ENCODE measurements around the gene XXYLT1.

Gene XXYLT1

DNA sequence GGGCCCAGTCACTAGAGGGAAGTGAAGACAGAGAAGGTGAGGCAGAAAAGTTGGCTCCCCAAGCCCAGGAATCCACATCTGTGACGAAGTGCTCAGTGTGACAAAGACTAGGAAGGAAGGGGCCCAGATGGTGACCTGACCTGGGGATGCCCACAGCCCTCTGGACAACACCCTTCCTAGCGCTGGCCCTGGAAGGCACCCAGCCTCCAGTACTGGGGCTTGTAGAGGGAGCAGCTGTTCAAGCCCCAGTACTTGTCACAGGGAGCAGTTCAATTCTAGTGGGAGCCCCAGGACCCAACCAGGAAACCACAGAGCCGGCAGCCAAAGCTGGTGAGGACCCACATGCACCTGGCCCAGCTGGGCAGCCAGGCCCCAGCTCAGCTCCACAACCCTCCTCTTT lies 190.8 kb downstream of the XXYLT1 start:
- H4K20me1 ChIP-seq = peaks cover 5% of the 10 kb centered on the region; the same call in 1 of the 2 replicates
- H3K27me3 ChIP-seq = no peaks in the 10 kb centered on the region
- peak overlapping the region; percentile 95 for H3K4me2 ChIP-seq
- peak overlapping the region; percentile 92 for H3K27ac ChIP-seq
- peaks cover 99% of the 10 kb centered on the region for H3K4me1 ChIP-seq
- H3K9ac ChIP-seq = peak overlapping the region; percentile 69
- no peaks in the 10 kb centered on the region for H3K36me3 ChIP-seq
- no peak for TF ChIP-seq Cebpa-rat (IDR thresholded peaks at IDR 0.05)
- H3K4me3 ChIP-seq = peak overlapping the region; percentile 41
- H3K9me3 ChIP-seq = no peaks in the 10 kb centered on the region

DNA sequence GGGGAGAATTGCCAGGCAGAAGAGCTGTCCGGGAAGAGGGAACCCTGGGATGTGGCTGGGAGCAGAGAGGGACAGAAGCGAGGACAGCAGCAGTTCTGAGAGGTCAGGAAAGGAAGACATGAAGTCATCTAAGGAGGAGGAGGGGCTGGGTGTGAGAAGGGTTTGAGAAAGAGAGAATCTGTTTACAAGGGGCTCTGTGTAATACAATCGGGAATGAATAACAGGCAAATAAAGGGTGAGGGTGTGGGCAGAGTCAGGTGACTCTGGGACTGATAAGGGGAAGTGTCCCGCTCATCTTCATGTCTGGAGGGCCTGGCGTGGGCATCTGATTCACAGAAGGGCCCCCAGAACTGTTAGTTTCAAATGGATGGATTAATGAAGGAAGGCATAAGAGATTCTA lies 191.3 kb downstream of the XXYLT1 start:
- TF ChIP-seq Cebpa-rat (IDR thresholded peaks at IDR 0.05) = no peak
- no peaks in the 10 kb centered on the region for H3K9me3 ChIP-seq
- H3K4me1 ChIP-seq = peaks cover 99% of the 10 kb centered on the region
- H3K9ac ChIP-seq = peak overlapping the region; percentile 69
- no peaks in the 10 kb centered on the region for H3K36me3 ChIP-seq
- H3K4me3 ChIP-seq = 0 out of 2 replicates have a peak overlapping the region, but pooled peaks have one; percentile 41
- peak overlapping the region; percentile 92 for H3K27ac ChIP-seq
- H3K27me3 ChIP-seq = no peaks in the 10 kb centered on the region
- H3K4me2 ChIP-seq = peak overlapping the region; percentile 95
- H4K20me1 ChIP-seq = peaks cover 5% of the 10 kb centered on the region; the same call in 1 of the 2 replicates

DNA sequence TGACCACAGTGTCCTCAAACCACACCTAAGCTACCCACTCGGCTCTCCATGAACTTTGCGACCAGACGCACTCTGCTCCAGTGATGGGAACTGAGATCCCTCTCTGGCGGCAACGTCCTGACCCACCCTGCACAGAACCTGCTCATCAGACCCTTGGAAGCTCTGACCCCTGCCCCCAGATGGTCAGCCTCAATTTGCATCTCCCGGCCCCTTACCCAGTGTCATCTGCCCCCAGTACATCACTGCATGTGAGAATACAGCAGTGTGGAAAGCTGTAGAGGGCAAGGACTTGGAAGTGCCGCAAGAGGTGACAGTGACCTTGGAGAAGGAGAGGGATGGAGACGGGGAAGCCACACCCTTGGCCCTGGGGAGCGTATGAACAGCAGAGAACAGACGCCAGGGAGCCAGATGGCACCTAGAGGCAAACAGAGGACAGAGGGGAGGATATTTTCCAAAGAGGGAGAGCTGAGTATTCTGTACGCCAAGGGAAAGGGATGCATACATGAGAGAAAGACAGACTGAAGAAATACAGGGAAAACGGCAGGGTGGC lies 192.0 kb downstream of the XXYLT1 start:
- peak overlapping the region; percentile 95 for H3K4me2 ChIP-seq
- peaks cover 5% of the 10 kb centered on the region; the same call in 1 of the 2 replicates for H4K20me1 ChIP-seq
- H3K4me1 ChIP-seq = peaks cover 99% of the 10 kb centered on the region
- H3K27me3 ChIP-seq = no peaks in the 10 kb centered on the region
- H3K36me3 ChIP-seq = no peaks in the 10 kb centered on the region
- no peak overlapping the region for H3K4me3 ChIP-seq
- H3K9ac ChIP-seq = no peak overlapping the region
- no peaks in the 10 kb centered on the region for H3K9me3 ChIP-seq
- no peak for TF ChIP-seq Cebpa-rat (IDR thresholded peaks at IDR 0.05)
- H3K27ac ChIP-seq = peak overlapping the region; percentile 92

DNA sequence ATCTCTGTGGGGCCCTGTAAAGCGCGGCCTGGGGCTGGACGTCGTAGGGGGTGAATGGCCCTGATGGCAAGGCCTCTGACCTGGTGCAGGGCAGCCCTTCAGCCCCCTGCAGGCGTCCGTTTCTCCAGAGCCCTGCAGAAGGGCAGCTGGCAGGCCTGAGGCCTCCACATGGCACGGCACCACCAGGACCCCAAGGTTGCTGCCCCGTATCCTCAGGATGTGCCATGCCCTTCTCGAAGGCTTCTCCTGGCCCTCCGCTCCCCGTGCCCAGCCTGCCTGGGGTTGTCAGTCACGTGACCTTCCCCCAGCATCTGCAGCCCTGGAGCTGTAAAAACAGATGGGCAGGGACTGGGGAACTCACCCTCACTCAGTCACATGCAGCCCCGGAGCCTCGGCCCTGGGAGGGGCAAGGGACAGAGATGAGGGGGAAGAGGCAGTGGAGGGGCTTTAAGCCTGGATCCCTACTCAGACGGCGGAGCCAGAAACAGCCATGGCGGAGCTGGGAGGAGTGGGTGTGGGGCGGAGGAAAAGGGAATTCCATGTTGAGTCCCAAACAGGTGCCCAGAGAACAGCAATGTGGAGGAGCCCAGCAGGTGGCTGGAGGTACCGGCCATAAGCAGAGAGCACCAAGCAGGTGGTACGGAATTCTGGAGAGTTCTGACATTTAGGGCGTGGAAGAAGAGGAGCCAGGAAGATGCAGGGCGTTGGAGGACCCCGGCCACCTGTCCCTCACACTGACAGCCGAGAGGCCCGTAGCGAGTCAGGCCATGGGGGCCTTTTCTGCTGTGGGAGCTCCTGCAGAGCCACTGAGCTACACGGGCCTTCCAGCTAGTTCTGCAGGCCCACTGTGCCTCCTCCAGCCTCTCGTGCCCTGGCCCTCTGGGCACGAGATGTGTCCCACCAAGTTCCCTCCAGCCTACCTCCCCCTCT lies 193.1 kb downstream of the XXYLT1 start:
- peaks cover 99% of the 10 kb centered on the region for H3K4me1 ChIP-seq
- peaks cover 5% of the 10 kb centered on the region; the same call in 1 of the 2 replicates for H4K20me1 ChIP-seq
- H3K9ac ChIP-seq = no peak overlapping the region
- no peaks in the 10 kb centered on the region for H3K36me3 ChIP-seq
- no peaks in the 10 kb centered on the region for H3K9me3 ChIP-seq
- H3K27ac ChIP-seq = peak overlapping the region; percentile 92
- peak overlapping the region; percentile 95 for H3K4me2 ChIP-seq
- no peak overlapping the region; the same call in 1 of the 2 replicates for H3K4me3 ChIP-seq
- no peak for TF ChIP-seq Cebpa-rat (IDR thresholded peaks at IDR 0.05)
- H3K27me3 ChIP-seq = no peaks in the 10 kb centered on the region

DNA sequence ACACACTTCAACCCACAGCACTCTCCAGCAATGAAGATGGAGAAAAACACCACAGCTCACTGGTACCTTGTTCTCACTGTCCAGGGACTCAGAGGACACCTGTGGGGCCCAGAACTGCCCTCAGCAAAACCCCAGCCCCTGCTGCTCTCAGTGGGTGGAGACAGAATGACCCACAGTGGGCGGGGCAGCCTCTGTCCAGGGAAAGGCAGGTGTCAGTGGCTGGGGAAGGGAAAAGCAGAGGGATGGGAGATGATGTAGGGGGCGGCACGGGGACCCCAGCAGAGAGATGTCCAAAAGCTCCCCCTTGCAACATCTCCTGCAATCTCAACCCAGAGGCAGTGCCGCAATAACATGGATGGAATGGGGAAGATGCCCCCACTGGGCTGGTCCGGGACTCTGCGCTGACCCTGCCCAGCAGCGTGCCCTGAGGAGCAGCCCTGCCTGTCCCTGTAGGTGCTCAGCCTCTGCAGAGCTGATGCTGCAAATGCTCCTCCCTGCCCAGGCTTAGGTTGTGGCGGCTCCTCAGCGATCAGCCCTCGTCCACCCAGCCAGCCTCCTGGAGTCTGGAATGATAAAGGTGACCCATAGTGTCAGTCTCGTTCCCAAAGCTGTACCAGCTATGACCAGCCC lies 193.9 kb downstream of the XXYLT1 start:
- peak overlapping the region; percentile 7 for H3K9ac ChIP-seq
- H3K27ac ChIP-seq = peak overlapping the region; percentile 92
- H4K20me1 ChIP-seq = peaks cover 5% of the 10 kb centered on the region; the same call in 1 of the 2 replicates
- H3K9me3 ChIP-seq = no peaks in the 10 kb centered on the region
- no peak for TF ChIP-seq Cebpa-rat (IDR thresholded peaks at IDR 0.05)
- H3K4me2 ChIP-seq = peak overlapping the region; percentile 95
- no peaks in the 10 kb centered on the region for H3K36me3 ChIP-seq
- H3K4me3 ChIP-seq = no peak overlapping the region; the same call in 1 of the 2 replicates
- peaks cover 99% of the 10 kb centered on the region for H3K4me1 ChIP-seq
- no peaks in the 10 kb centered on the region for H3K27me3 ChIP-seq

DNA sequence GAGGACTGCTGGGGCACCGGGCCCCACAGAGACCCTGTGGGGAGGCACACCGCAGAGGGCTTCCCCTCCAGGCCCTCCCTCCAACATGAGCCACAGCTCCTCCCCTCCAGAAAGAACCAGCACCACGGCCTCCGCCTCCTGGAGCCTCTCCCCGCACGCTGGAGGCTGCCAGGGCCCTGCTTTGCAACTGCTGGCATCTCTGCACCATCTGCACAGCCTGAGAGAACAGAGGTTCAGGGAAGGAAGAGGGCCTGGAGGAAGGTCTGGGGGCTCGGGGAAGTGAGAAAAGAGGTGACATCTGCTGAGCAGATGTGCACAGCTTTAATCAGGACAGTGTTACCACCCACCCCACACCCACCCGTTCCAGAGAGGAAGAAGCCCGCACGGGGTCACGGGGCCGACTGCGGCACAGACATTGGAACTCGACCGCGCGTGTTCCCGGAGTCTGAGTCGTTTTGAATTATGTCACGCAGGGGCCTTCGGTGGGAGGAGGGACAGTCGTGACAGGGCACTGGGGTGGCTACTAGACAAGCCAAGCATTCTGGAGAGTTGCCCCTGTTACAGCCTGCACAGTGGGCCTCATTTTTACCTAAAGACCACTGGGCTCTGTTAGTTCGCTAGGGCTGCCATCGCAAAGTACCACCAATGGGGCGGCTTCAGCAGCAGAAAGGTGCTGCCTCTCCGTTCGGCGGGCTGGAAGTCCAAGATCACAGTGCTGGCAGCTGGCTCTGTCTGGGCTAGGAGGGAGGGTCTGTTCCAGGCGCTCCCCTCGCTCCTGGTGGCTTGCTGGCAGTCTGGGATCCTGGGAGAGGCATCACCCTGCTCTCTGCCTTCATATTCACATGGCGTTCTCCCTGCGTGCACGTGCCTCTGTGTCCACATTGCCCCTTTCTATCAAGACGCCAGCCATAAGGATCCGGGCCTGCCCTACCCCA lies 194.8 kb downstream of the XXYLT1 start:
- Histone ChIP-seq H3K36me3 (no peaks in the 10 kb centered on the region), H3K4me3 (no peak overlapping the region), H4K20me1 (peaks cover 5% of the 10 kb centered on the region; the same call in 1 of the 2 replicates), H3K27me3 (no peaks in the 10 kb centered on the region), H3K9me3 (no peaks in the 10 kb centered on the region), H3K27ac (peak overlapping the region; percentile 92), H3K9ac (peak overlapping the region; percentile 7; the same call in 1 of the 2 replicates), H3K4me2 (peak overlapping the region; percentile 95), H3K4me1 (peaks cover 96% of the 10 kb centered on the region)
- no peak for TF ChIP-seq Cebpa-rat (IDR thresholded peaks at IDR 0.05)

DNA sequence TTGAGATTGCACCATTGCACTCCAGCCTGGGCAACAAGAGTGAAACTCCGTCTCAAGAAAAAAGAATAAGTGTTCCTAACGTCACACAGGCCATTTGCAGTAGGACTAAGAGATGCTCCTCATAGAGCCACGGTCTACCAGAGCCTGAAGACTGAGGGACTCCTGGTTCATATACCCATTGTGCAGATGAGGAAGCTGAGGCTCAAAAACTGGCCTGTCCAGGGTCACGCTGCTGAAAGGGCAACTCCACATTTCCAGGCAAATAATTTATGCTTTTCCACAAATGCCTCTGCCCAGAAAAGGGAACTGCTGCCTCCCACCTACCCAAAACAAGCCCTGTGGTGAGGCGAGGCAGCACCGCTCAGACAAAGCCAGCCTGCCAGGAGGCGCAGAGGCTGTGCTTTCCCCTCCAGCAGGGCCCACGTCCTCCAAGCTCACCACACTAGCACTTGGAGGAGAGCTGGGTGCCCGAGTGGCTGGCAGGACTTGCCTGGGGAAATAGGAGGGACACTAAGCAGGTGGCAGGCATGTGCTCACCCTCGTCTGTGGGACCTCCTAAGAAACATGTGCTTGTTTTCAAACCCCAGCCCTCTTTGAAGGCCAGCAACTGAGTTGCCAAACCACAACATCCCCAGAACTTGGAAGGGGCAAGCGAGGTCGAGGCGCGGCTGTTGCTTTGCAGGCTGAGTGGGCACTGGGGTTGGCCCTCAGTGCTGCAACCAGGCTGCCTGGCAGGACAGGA lies 195.6 kb downstream of the XXYLT1 start:
- Histone ChIP-seq H3K36me3 (no peaks in the 10 kb centered on the region), H3K4me2 (peak overlapping the region; percentile 95), H3K9me3 (no peaks in the 10 kb centered on the region), H4K20me1 (no peaks in the 10 kb centered on the region), H3K27me3 (no peaks in the 10 kb centered on the region), H3K9ac (no peak overlapping the region; the same call in 1 of the 2 replicates), H3K27ac (peak overlapping the region; percentile 92), H3K4me1 (peaks cover 88% of the 10 kb centered on the region), H3K4me3 (no peak overlapping the region)
- no peak for TF ChIP-seq Cebpa-rat (IDR thresholded peaks at IDR 0.05)

All from BLaER1 (cell line).